ENCODE measurements around the gene BCL2L12. TPM values are rescaled to one million over a fixed set of nuclear protein-coding genes. Genes with fewer than 3 reads are reported as not detected.

The BCL2L12 gene
- total RNA-seq, 4 donors from 2014 or later, result 4.7 to 6.8 (median 5.8) TPM

DNA sequence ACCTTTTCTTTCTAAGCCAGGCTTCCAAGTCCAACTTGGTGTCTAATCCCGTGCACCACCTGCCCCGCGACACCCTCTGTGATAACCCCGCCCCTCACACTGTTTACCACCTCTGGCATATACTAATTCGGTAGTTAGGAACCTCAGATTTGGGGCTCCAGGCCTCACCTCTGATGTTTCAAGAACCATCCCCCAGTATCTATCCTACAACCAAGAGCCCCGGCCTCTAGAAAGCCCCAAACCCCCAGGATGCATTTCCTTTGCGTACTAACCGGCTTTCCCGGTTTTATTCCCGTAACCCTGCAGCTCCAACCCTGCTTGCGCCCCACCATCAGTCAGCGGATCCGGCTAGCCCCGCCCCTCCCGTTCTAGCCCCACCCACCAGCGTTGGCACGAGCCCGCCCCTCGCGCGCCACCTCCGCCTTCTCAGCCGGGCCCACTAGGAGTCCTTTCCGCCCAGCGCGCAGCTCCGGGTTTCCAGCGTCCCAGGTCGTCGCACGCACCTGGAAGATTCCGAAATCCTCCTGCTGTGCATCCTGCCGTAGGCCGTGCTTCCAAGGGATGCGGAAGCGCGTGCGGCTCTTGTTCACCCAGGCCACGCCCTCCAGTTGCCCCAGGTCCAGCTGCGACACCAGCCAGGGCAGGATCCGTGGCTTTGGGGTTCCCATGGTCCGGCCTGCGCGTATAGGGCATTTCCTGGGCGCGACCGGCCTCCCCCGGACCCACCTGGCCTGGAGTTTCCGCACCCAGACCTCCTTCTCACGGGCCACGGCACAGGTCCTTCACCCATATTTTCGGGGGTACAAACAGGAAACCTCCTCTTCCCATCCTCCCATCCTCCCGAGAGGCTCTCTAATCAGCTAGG, 1.3 kb upstream of the BCL2L12 start:
- Histone ChIP-seq H3K9me3 (no peaks in the 10 kb centered on the region), H3K4me3 (peak overlapping the region; percentile 66 to 91 (median 81)), H3K4me1 (peaks cover 0 to 33% (median 17%) of the 10 kb centered on the region in 4 donors), H3K36me3 (peaks cover 0 to 51% (median 13%) of the 10 kb centered on the region in 3 donors), H3K27ac (peak overlapping the region; percentile 71 to 93 (median 88)), H3K27me3 (no peaks in the 10 kb centered on the region)
- WGBS, 2 donors, result 1% methylated on average over 47 to 53 of the region's 53 CpGs
- DNase-seq (ENCODE audit: low spot score in 2 of 2), result peak; percentile 89 to 93
- TF ChIP-seq EP300 (IDR thresholded peaks at IDR 0.05) (peak in 1 of 2 donors; percentile 84), POLR2A (IDR thresholded peaks at IDR 0.05) (peak in 1 of 2 donors; percentile 61)
- TF ChIP-seq, protein P1, sequence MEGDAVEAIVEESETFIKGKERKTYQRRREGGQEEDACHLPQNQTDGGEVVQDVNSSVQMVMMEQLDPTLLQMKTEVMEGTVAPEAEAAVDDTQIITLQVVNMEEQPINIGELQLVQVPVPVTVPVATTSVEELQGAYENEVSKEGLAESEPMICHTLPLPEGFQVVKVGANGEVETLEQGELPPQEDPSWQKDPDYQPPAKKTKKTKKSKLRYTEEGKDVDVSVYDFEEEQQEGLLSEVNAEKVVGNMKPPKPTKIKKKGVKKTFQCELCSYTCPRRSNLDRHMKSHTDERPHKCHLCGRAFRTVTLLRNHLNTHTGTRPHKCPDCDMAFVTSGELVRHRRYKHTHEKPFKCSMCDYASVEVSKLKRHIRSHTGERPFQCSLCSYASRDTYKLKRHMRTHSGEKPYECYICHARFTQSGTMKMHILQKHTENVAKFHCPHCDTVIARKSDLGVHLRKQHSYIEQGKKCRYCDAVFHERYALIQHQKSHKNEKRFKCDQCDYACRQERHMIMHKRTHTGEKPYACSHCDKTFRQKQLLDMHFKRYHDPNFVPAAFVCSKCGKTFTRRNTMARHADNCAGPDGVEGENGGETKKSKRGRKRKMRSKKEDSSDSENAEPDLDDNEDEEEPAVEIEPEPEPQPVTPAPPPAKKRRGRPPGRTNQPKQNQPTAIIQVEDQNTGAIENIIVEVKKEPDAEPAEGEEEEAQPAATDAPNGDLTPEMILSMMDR (IDR thresholded peaks at IDR 0.05), result peak in 4 of 5 experiments; percentile 20 to 73 (median 40)

DNA sequence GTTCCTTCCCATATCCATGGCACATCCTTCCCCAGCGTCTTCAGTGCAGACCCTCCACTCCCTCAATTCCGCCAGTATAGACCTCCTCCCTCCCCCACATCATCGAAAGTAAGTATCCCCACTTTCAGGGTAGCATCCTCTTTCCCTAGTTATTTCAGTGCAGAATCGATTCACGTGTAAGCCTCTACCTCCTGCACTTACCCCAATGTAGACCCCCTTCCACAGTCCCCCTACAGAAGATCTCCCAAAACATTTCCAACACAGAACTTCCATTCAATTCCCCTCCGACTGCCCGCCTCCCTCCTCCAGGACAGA, 740 bp upstream of the BCL2L12 start:
- Histone ChIP-seq H3K36me3 (peaks cover 0 to 47% (median 11%) of the 10 kb centered on the region in 3 donors), H3K9me3 (no peaks in the 10 kb centered on the region), H3K27me3 (no peaks in the 10 kb centered on the region), H3K27ac (peak overlapping the region; percentile 71 to 93 (median 88)), H3K4me3 (peak overlapping the region; percentile 66 to 91 (median 81)), H3K4me1 (peaks cover 0 to 33% (median 17%) of the 10 kb centered on the region in 4 donors)
- no peak for TF ChIP-seq EP300 (IDR thresholded peaks at IDR 0.05)
- TF ChIP-seq, protein P1 (IDR thresholded peaks at IDR 0.05), result no peak
- TF ChIP-seq POLR2A (IDR thresholded peaks at IDR 0.05), result no peak
- WGBS, 2 donors, result 0 to 1% methylated on average over 7 of the region's 7 CpGs
- no peak for DNase-seq (ENCODE audit: low spot score in 2 of 2)

DNA sequence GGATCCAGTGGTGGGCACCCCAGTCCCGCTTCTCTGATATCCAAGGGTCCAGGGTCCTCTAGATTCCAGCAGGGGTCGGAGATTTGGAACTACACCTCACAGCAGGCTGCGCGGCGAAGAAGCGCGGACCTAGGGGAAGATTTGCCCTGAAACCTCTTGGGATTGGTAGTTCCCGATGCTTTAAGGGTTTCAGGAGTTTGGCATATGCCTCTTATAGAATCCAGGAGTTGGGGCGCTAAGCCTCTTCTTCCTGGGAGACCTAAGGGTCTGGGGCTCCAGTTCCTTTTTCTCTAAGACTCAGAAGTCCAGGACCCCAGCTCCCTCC, 349 bp downstream of the BCL2L12 start:
- WGBS, 2 donors, result 0% methylated on average over 9 of the region's 9 CpGs

GRCh38 chr19:49667473-49667872, 1.7 kb downstream of the BCL2L12 start:
- Histone ChIP-seq H3K27ac (no peak overlapping the region), H3K27me3 (no peaks in the 10 kb centered on the region), H3K4me3 (no peak overlapping the region), H3K9me3 (no peaks in the 10 kb centered on the region), H3K4me1 (peaks cover 0 to 42% (median 17%) of the 10 kb centered on the region in 4 donors), H3K36me3 (peaks cover 0 to 39% (median 4%) of the 10 kb centered on the region in 3 donors)
- WGBS, 2 donors, result 73 to 85% methylated on average over 2 of the region's 2 CpGs
- TF ChIP-seq POLR2A (IDR thresholded peaks at IDR 0.05) (no peak), EP300 (IDR thresholded peaks at IDR 0.05) (no peak)
- TF ChIP-seq, protein P1 (IDR thresholded peaks at IDR 0.05), result no peak
- no peak for DNase-seq (ENCODE audit: low spot score in 2 of 2)

More for the DNA sequence above, 349 bp downstream of the BCL2L12 start:
- no peak for DNase-seq (ENCODE audit: low spot score in 2 of 2)
- TF ChIP-seq EP300 (IDR thresholded peaks at IDR 0.05) (no peak), POLR2A (IDR thresholded peaks at IDR 0.05) (no peak)
- TF ChIP-seq, protein P1 (IDR thresholded peaks at IDR 0.05), result no peak
- Histone ChIP-seq H3K27ac (peak overlapping the region; percentile 71 to 93 (median 88)), H3K36me3 (peaks cover 0 to 47% (median 11%) of the 10 kb centered on the region in 3 donors), H3K9me3 (no peaks in the 10 kb centered on the region), H3K27me3 (no peaks in the 10 kb centered on the region), H3K4me1 (peaks cover 0 to 33% (median 17%) of the 10 kb centered on the region in 4 donors), H3K4me3 (peak overlapping the region; percentile 66 to 91 (median 81))

GRCh38 chr19:49669516-49669915, 3.8 kb downstream of the BCL2L12 start:
- Histone ChIP-seq H3K36me3 (peaks cover 0 to 33% (median 0%) of the 10 kb centered on the region in 3 donors), H3K4me3 (no peak overlapping the region), H3K9me3 (no peaks in the 10 kb centered on the region), H3K27ac (no peak overlapping the region), H3K27me3 (no peaks in the 10 kb centered on the region), H3K4me1 (peaks cover 0 to 29% (median 8%) of the 10 kb centered on the region in 4 donors)
- no peak for DNase-seq (ENCODE audit: low spot score in 2 of 2)
- no peak for TF ChIP-seq POLR2A (IDR thresholded peaks at IDR 0.05)
- TF ChIP-seq, protein P1 (IDR thresholded peaks at IDR 0.05), result no peak
- no peak for TF ChIP-seq EP300 (IDR thresholded peaks at IDR 0.05)
- WGBS, 2 donors, result 83 to 85% methylated on average over 3 of the region's 3 CpGs
